Upper lobe of left lung (tissue), 4 donors: ENCODE measurements around the gene AKR1D1.

ENCODE experiments used
- EP300 ChIP-seq, 4 donors: sonication (generic); formaldehyde crosslinking; IDR thresholded peaks; one replicate each; pipeline ENCODE4 v1.5.1; 2017; ENCODE audit warnings: antibody characterized with exemption in 4 of 4, control low read depth in 2 of 4
- TF ChIP-seq, protein P1 (sequence below), 6 experiments: fragments of 450-650 bp in 4 of 6; fragments of 200-600 bp in 2 of 6; sonication (generic) in 2 of 6; IDR thresholded peaks; one replicate each; pipeline ENCODE4 v1.5.1; 2016 to 2019; ENCODE audit warnings: antibody characterized with exemption in 6 of 6

DNA sequence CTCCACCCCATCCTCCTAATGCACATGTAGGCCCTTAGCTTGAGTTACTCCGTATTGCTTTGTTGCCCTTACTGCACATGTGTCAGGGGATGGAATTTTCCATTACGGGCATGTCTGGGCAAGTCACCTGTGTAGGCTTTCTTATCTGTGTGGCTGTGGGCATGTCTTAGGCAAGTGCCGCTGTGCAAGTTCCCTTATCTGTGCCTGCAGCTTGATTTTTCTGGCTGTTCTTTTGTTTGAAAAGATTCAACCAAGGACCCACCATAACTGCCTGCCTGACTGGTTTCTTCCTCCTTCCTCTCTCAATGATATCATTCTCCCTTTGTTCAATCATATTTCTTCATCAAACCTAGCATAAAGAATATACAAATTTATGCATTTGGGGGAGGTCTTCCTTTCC lies 88.5 kb downstream of the AKR1D1 start:
- TF ChIP-seq, protein P1, sequence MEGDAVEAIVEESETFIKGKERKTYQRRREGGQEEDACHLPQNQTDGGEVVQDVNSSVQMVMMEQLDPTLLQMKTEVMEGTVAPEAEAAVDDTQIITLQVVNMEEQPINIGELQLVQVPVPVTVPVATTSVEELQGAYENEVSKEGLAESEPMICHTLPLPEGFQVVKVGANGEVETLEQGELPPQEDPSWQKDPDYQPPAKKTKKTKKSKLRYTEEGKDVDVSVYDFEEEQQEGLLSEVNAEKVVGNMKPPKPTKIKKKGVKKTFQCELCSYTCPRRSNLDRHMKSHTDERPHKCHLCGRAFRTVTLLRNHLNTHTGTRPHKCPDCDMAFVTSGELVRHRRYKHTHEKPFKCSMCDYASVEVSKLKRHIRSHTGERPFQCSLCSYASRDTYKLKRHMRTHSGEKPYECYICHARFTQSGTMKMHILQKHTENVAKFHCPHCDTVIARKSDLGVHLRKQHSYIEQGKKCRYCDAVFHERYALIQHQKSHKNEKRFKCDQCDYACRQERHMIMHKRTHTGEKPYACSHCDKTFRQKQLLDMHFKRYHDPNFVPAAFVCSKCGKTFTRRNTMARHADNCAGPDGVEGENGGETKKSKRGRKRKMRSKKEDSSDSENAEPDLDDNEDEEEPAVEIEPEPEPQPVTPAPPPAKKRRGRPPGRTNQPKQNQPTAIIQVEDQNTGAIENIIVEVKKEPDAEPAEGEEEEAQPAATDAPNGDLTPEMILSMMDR (IDR thresholded peaks at IDR 0.05) = no peak
- TF ChIP-seq EP300 (IDR thresholded peaks at IDR 0.05) = no peak
